K562 (cell line): ENCODE measurements around the gene DNAJC9. TPM values are rescaled to one million over a fixed set of nuclear protein-coding genes. Genes with fewer than 3 reads are reported as not detected.

Experiments used
- ATAC-seq: fragments of 200-7000 bp; cut with Tn5 transposase; 3 replicates; pipeline ENCODE4 v1.9.1; 2020; ENCODE audit warnings: moderate library complexity
- BruUV-seq: library from RNA; stranded (reverse); fragments of 400-500 nt; replicated peaks from 2 replicates; lab custom pipeline; 2021; lab: Mats Ljungman, UMichigan
- CTCF ChIA-PET: fragments of 300-600 bp; formaldehyde crosslinking; extraction: SDS; loops from one replicate; lab custom pipeline; 2021; ENCODE audit warnings: low intra/inter-chr PET ratio; lab: Yijun Ruan, JAX
- POLR2A ChIA-PET: fragments of 300-600, 350-650 bp; sonication (Branson Sonifier 250); formaldehyde crosslinking; extraction: SDS; loops from one replicate; lab custom pipeline; 2021; ENCODE audit warnings: antibody characterized with exemption, inconsistent platforms; lab: Yijun Ruan, JAX
- DNase-seq, 4 experiments: peaks; one replicate each; pipeline versions ENCODE4 v3.0.0 to v3.0.0-alpha.2; 2011 to 2018; ENCODE audit warnings: low spot score in 3 of 4, mixed read lengths in 3 of 4; ENCODE audit errors: extremely low read depth in 1 of 4
- FAIRE-seq: peaks from 2 replicates; lab custom pipeline; 2011; peaks lifted over from hg19 to GRCh38; lab: Jason Lieb, UNC
- H2AFZ ChIP-seq: 2 replicates; pipeline ENCODE4 v1.6.0; 2011; ENCODE audit warnings: low read depth, low read length, control low read depth, inconsistent platforms
- H3K27ac ChIP-seq: fragments of 200-600 bp; 3 replicates; pipeline ENCODE4 v1.8.0; 2011; ENCODE audit warnings: low read depth, mild to moderate bottlenecking, control low read depth, inconsistent platforms, low read length, moderate library complexity, mixed read lengths; ENCODE audit errors: extremely low read depth
- H3K27me3 ChIP-seq, 2 experiments: fragments of 300-600 bp in 1 of 2; 2 replicates in 1 of 2; 3 replicates in 1 of 2; pipeline versions ENCODE4 v1.6.0 to v1.8.0; 2011; ENCODE audit warnings: inconsistent platforms in 2 of 2, low read length in 2 of 2, mild to moderate bottlenecking in 1 of 2, mixed read lengths in 1 of 2, moderate library complexity in 1 of 2; ENCODE audit not compliant: control insufficient read depth in 2 of 2, insufficient read depth in 2 of 2
- H3K36me3 ChIP-seq: fragments of 300-600 bp; 3 replicates; pipeline ENCODE4 v1.8.0; 2011; ENCODE audit warnings: mild to moderate bottlenecking, low read length, inconsistent platforms; ENCODE audit not compliant: control insufficient read depth, insufficient read depth
- H3K4me1 ChIP-seq, 2 experiments: fragments of 200-600 bp in 1 of 2; replicated peaks in 1 of 2; 2 replicates in 1 of 2; 3 replicates in 1 of 2; pipeline versions ENCODE4 v1.5.1 to v1.8.0; 2011; ENCODE audit warnings: inconsistent platforms in 2 of 2, low read length in 2 of 2, mild to moderate bottlenecking in 1 of 2, mixed read lengths in 1 of 2, moderate library complexity in 1 of 2; ENCODE audit not compliant: control insufficient read depth in 2 of 2, insufficient read depth in 2 of 2
- H3K4me2 ChIP-seq: 2 replicates; pipeline ENCODE4 v1.6.1; 2011; ENCODE audit warnings: low read length, control low read depth, inconsistent platforms, mixed read lengths; ENCODE audit not compliant: insufficient read depth
- H3K4me3 ChIP-seq: fragments of 200-600 bp; sonication (generic), shearing (Covaris generic); 2 replicates; pipeline ENCODE4 v1.5.1; 2016; ENCODE audit warnings: control low read depth, inconsistent platforms
- H3K79me2 ChIP-seq: fragments of 200-600 bp; 3 replicates; pipeline ENCODE4 v1.8.0; 2011; ENCODE audit warnings: low read length, inconsistent platforms; ENCODE audit not compliant: control insufficient read depth, insufficient read depth
- H3K9ac ChIP-seq, 2 experiments: 2 replicates each; pipeline versions ENCODE4 v1.6.0 to v1.6.1; 2011; ENCODE audit warnings: low read depth in 2 of 2, low read length in 2 of 2, control low read depth in 1 of 2, inconsistent platforms in 1 of 2, mild to moderate bottlenecking in 1 of 2, mixed read lengths in 1 of 2; ENCODE audit not compliant: insufficient read depth in 1 of 2
- H3K9me1 ChIP-seq: one replicate; pipeline ENCODE4 v1.6.0; 2011; ENCODE audit warnings: inconsistent platforms, mild to moderate bottlenecking, low read length, moderate library complexity; ENCODE audit not compliant: control insufficient read depth, insufficient read depth
- H3K9me3 ChIP-seq: replicated peaks from 2 replicates; pipeline ENCODE4 v1.5.1; 2011; ENCODE audit warnings: low read depth, low read length, inconsistent platforms; ENCODE audit not compliant: control insufficient read depth, insufficient read depth
- H4K20me1 ChIP-seq: replicated peaks from 2 replicates; pipeline ENCODE4 v1.6.1; 2011; ENCODE audit warnings: low read length, inconsistent platforms, mixed read lengths; ENCODE audit not compliant: control insufficient read depth, insufficient read depth
- ARID1B ChIP-seq: fragments of 450-650 bp; IDR thresholded peaks from 2 replicates; pipeline ENCODE4 v1.6.1; 2016; ENCODE audit warnings: antibody characterized with exemption, mild to moderate bottlenecking, inconsistent platforms
- ARID2 ChIP-seq: fragments of 450-650 bp; IDR thresholded peaks from 2 replicates; pipeline ENCODE4 v1.6.1; 2017; ENCODE audit warnings: antibody characterized with exemption, mild to moderate bottlenecking
- ARNT ChIP-seq, 2 experiments: fragments of 450-650 bp; IDR thresholded peaks; 2 replicates each; pipeline ENCODE4 v1.6.1; 2016; ENCODE audit warnings: mild to moderate bottlenecking in 1 of 2
- DMBX1 ChIP-seq: fragments of 250-450 bp; sonication (Bioruptor Pico); IDR thresholded peaks from 2 replicates; pipeline ENCODE4 v1.8.0; 2022; ENCODE audit warnings: inconsistent platforms, mild to moderate bottlenecking, moderate library complexity, borderline replicate concordance
- FOXK1 ChIP-seq: sonication (generic); formaldehyde crosslinking; IDR thresholded peaks from 2 replicates; pipeline ENCODE4 v1.8.0; 2022; ENCODE audit warnings: missing genetic modification reagents, mild to moderate bottlenecking, borderline replicate concordance
- FOXK2 ChIP-seq, 2 experiments: fragments of 450-650 bp; IDR thresholded peaks in 1 of 2; conservative IDR thresholded peaks in 1 of 2; 2 replicates each; pipeline ENCODE4 v1.6.1; 2016; ENCODE audit warnings: low read depth in 2 of 2, mild to moderate bottlenecking in 1 of 2
- KLF6 ChIP-seq: fragments of 250-450 bp; sonication (Bioruptor Pico); IDR thresholded peaks from 2 replicates; pipeline ENCODE4 v1.4.0; 2020; ENCODE audit warnings: mild to moderate bottlenecking, moderate library complexity, borderline replicate concordance
- MAFF ChIP-seq: IDR thresholded peaks from 2 replicates; pipeline ENCODE4 v1.6.1; 2012; ENCODE audit warnings: low read length, improper control_type of control experiment
- MXI1 ChIP-seq: IDR thresholded peaks from 2 replicates; pipeline ENCODE4 v1.6.1; 2011; ENCODE audit warnings: low read depth, mild to moderate bottlenecking, improper control_type of control experiment, low read length
- NFYB ChIP-seq: IDR thresholded peaks from 2 replicates; pipeline ENCODE4 v1.6.1; 2011; ENCODE audit warnings: mild to moderate bottlenecking, moderate library complexity; ENCODE audit not compliant: insufficient read length; ENCODE audit errors: extremely low read depth
- POLR2AphosphoS5 ChIP-seq: IDR thresholded peaks from 2 replicates; pipeline ENCODE4 v1.6.1; 2011; ENCODE audit warnings: mild to moderate bottlenecking, low read depth, low read length, moderate library complexity; ENCODE audit not compliant: control insufficient read depth, insufficient read depth
- SMAD4 ChIP-seq: fragments of 250-450 bp; sonication (Bioruptor Pico); conservative IDR thresholded peaks from 2 replicates; pipeline ENCODE4 v1.8.0; 2021; ENCODE audit warnings: inconsistent platforms, mild to moderate bottlenecking, moderate library complexity
- SRSF1 ChIP-seq: fragments of 200-400 bp; formaldehyde crosslinking; IDR thresholded peaks from 2 replicates; pipeline ENCODE4 v1.6.1; 2017; ENCODE audit warnings: mild to moderate bottlenecking, low read depth, low read length, moderate library complexity
- THRB ChIP-seq: fragments of 450-650 bp; formaldehyde crosslinking; conservative IDR thresholded peaks from 2 replicates; pipeline ENCODE4 v1.4.0; 2022; ENCODE audit warnings: mild to moderate bottlenecking, missing genetic modification characterization
- ZBED1 ChIP-seq: IDR thresholded peaks from 2 replicates; pipeline ENCODE4 v1.6.1; 2014
- ZNF184 ChIP-seq: sonication (generic); formaldehyde crosslinking; IDR thresholded peaks from 2 replicates; pipeline ENCODE4 v1.5.0; 2020; ENCODE audit warnings: missing genetic modification reagents
- ZNF23 ChIP-seq: fragments of 250-450 bp; sonication (Bioruptor Pico); IDR thresholded peaks from 2 replicates; pipeline ENCODE4 v1.4.0; 2020; ENCODE audit warnings: mild to moderate bottlenecking
- ZNF24 ChIP-seq: fragments of 450-650 bp; IDR thresholded peaks from 2 replicates; pipeline ENCODE4 v1.6.1; 2016
- ZNF561 ChIP-seq: fragments of 450-650 bp; formaldehyde crosslinking; conservative IDR thresholded peaks from 2 replicates; pipeline ENCODE4 v1.4.0; 2020; ENCODE audit warnings: mild to moderate bottlenecking, moderate library complexity
- WGBS: fragments of 100-300 bp; shearing (Covaris generic); methylation state at CpG from one replicate; pipeline ENCODE4 v1.1.6; 2016; ENCODE audit warnings: low coverage, mixed read lengths; ENCODE audit not compliant: insufficient coverage; ENCODE audit errors: missing lambda C conversion rate; 5-methylcytosine and 5-hydroxymethylcytosine counted together
- in situ Hi-C: fragments of 300-500 bp; cut with MboI; formaldehyde crosslinking; loops from 4 replicates; pipeline ENCODE4 v1.15.0; 2018; ENCODE audit warnings: inconsistent platforms, mixed read lengths
- intact Hi-C: fragments of 100-400 bp; cut with micrococcal nuclease; formaldehyde crosslinking; loops from 2 replicates; pipeline ENCODE4 v1.14.2; 2022
- polyA plus RNA-seq, 8 experiments: library from polyadenylated mRNA; depleted of rRNA in 4 of 8; stranded (reverse) in 5 of 8; unstranded in 3 of 8; fragments of >200 nt; fragmentation: Nextera tagmentation in 2 of 8; fragmentation: Illumina TruSeq in 1 of 8; extraction: Ambion mirVana in 2 of 8; extraction: Trizol in 1 of 8; gene quantifications; 2 replicates each; pipeline versions ENCODE4 v1.2.1 to v1.2.3, GENCODE V29; 2011 to 2014; ENCODE audit warnings: inconsistent platforms in 1 of 8, missing spikeins in 1 of 8
- total RNA-seq, 7 experiments: library from RNA; depleted of rRNA in 6 of 7; stranded (reverse); fragments of >200 nt in 6 of 7; fragmentation: Illumina TruSeq in 2 of 7; extraction: Trizol in 2 of 7; gene quantifications; 2 replicates each; pipeline versions ENCODE4 v1.2.1 to v1.2.3, GENCODE V29; 2011 to 2021; ENCODE audit warnings: low replicate concordance in 1 of 7

Gene DNAJC9
- total and polyA plus RNA-seq, 9 of the 15 experiments (the other 6 are each of a cell fraction or from before 2014, with no cell fraction given): 66.7 to 133 (median 102) TPM

- TF ChIP-seq ARNT (IDR thresholded peaks at IDR 0.05) (0 out of 4 replicates have a peak, but pooled peaks of 1 of the 2 experiments have one; percentile 47), FOXK1 (no peak), DMBX1 (0 out of 2 replicates have a peak, but pooled peaks have one; percentile 37), ZNF184 (CRISPR knock-in tag) (no peak), ARID1B (0 out of 2 replicates have a peak, but pooled peaks have one; percentile 13)
- TF ChIP-seq, all 486 proteins: peak for 15
Observed at GRCh38 chr10:73263693-73264347, 16.8 kb upstream of the DNAJC9 start (continued).

GRCh38 chr10:73262880-73263555 lies 16.0 kb upstream of the DNAJC9 start:
- Histone ChIP-seq H3K4me1 (peaks cover 0 to 7% of the 10 kb centered on the region in 2 experiments; a peak in 2 of 5 replicates), H3K4me2 (no peak overlapping the region), H3K4me3 (no peak overlapping the region), H4K20me1 (no peaks in the 10 kb centered on the region), H3K79me2 (no peaks in the 10 kb centered on the region), H3K36me3 (no peaks in the 10 kb centered on the region), H3K9me3 (peaks cover 10% of the 10 kb centered on the region; the same call in 1 of the 2 replicates), H3K27ac (no peak overlapping the region; the same call in 2 of the 3 replicates), H3K27me3 (no peaks in the 10 kb centered on the region), H3K9ac (no peak overlapping the region), H2AFZ (no peak overlapping the region), H3K9me1 (no peaks in the 10 kb centered on the region)
- ChIA-PET POLR2A (interaction anchor here (1.8 to 4.1 kb wide), 2 partner anchors 11 to 16 kb away, joined by 9 to 26 read pairs; partner anchors contain the start of genes DNAJC9 and MRPS16), CTCF (interaction anchor here (1.1 to 2.1 kb wide), 2 partner anchors 379 to 381 kb away, joined by 4 to 13 read pairs; no protein-coding TSS in a partner anchor)
- 52% methylated on average over 5 of the region's 5 CpGs for WGBS
- BruUV-seq: no TSS peak
- ATAC-seq: no peak
- in situ Hi-C loops: no loop called here
- no peak for FAIRE-seq
- no peak for TF ChIP-seq MAFF
- no peak for TF ChIP-seq ZNF23 (CRISPR knock-in tag)
- no peak for TF ChIP-seq POLR2AphosphoS5
- no peak for TF ChIP-seq NFYB
- no peak for TF ChIP-seq THRB
- TF ChIP-seq MXI1: no peak
- 0 out of 2 replicates have a peak, but pooled peaks have one; percentile 16 for TF ChIP-seq SMAD4 (CRISPR knock-in tag)
- TF ChIP-seq FOXK2 (conservative IDR thresholded peaks at IDR 0.05 in 1 of 2, IDR thresholded peaks at IDR 0.05 in 1 of 2; ENCODE audit: low read depth in 2 of 2): no peak
- peak; percentile 93 for TF ChIP-seq ZNF24
- no peak for TF ChIP-seq SRSF1
- TF ChIP-seq ZNF561 (CRISPR knock-in tag): no peak
- no peak for TF ChIP-seq ARID2
- no peak for TF ChIP-seq ZBED1
- no peak for TF ChIP-seq KLF6 (CRISPR knock-in tag)
- no peak for DNase-seq
- intact Hi-C loops: loop anchor here (1.0 kb wide), 1 partner anchor 381 kb away; no protein-coding TSS in a partner anchor
